GM23338 (cell line): ENCODE data around the gene ORAI3. TPM values are rescaled to one million over a fixed set of nuclear protein-coding genes. Genes with fewer than 3 reads are reported as not detected.

Experiments used
- ATAC-seq: fragments of 200-7000 bp; cut with Tn5 transposase; 3 replicates; pipeline ENCODE4 v1.9.1; 2020
- DNase-seq: peaks from one replicate; pipeline ENCODE4 v3.0.0-alpha.2; 2015; ENCODE audit warnings: low spot score
- H2AFZ ChIP-seq: fragments of 200-600 bp; sonication (generic); 2 replicates; pipeline ENCODE4 v1.8.0; 2016; ENCODE audit warnings: antibody characterized with exemption, mild to moderate bottlenecking, moderate library complexity
- H3F3A ChIP-seq: fragments of 200-600 bp; sonication (generic); replicated peaks from 2 replicates; pipeline ENCODE4 v1.8.0; 2017; ENCODE audit warnings: antibody characterized with exemption, mixed run types, low read depth
- H3K27ac ChIP-seq: fragments of 200-600 bp; sonication (generic); 2 replicates; pipeline ENCODE4 v1.6.1; 2016; ENCODE audit warnings: low read depth
- H3K27me3 ChIP-seq: fragments of 200-600 bp; sonication (generic); 2 replicates; pipeline ENCODE4 v1.8.0; 2016; ENCODE audit warnings: mild to moderate bottlenecking, mixed run types, moderate library complexity; ENCODE audit not compliant: insufficient read depth
- H3K36me3 ChIP-seq: fragments of 200-600 bp; sonication (generic); 2 replicates; pipeline ENCODE4 v1.8.0; 2016; ENCODE audit warnings: mild to moderate bottlenecking; ENCODE audit not compliant: insufficient read depth
- H3K4me1 ChIP-seq: fragments of 200-600 bp; sonication (generic); 2 replicates; pipeline ENCODE4 v1.8.0; 2016; ENCODE audit warnings: mild to moderate bottlenecking, moderate library complexity; ENCODE audit not compliant: insufficient read depth
- H3K4me2 ChIP-seq: fragments of 200-600 bp; sonication (generic); 2 replicates; pipeline ENCODE4 v1.7.1; 2017; ENCODE audit warnings: mixed run types
- H3K4me3 ChIP-seq: fragments of 200-600 bp; sonication (generic); 2 replicates; pipeline ENCODE4 v1.6.1; 2016; ENCODE audit warnings: mixed run types
- H3K79me2 ChIP-seq: fragments of 200-600 bp; sonication (generic); replicated peaks from 2 replicates; pipeline ENCODE4 v1.8.0; 2017; ENCODE audit warnings: mild to moderate bottlenecking; ENCODE audit not compliant: insufficient read depth
- H3K9me2 ChIP-seq: fragments of 200-600 bp; sonication (generic); 2 replicates; pipeline ENCODE4 v1.8.0; 2017; ENCODE audit not compliant: insufficient read depth
- H4K20me1 ChIP-seq: fragments of 200-600 bp; sonication (generic); replicated peaks from 2 replicates; pipeline ENCODE4 v1.8.0; 2017; ENCODE audit warnings: mild to moderate bottlenecking; ENCODE audit not compliant: insufficient read depth
- H3K27ac Mint-ChIP-seq: 2 replicates; pipeline ENCODE4 v1.8.0; 2020; ENCODE audit warnings: inconsistent platforms, mild to moderate bottlenecking, moderate library complexity, mixed read lengths
- H3K27me3 Mint-ChIP-seq: 3 replicates; pipeline ENCODE4 v1.8.0; 2022; ENCODE audit warnings: low read depth, mild to moderate bottlenecking, moderate library complexity, mixed read lengths, inconsistent platforms; ENCODE audit not compliant: insufficient read depth, poor library complexity
- H3K36me3 Mint-ChIP-seq: 3 replicates; pipeline ENCODE4 v1.8.0; 2021; ENCODE audit warnings: low read depth, mild to moderate bottlenecking, inconsistent platforms, moderate library complexity, mixed read lengths
- H3K4me1 Mint-ChIP-seq: 3 replicates; pipeline ENCODE4 v1.8.0; 2020; ENCODE audit warnings: mild to moderate bottlenecking, inconsistent platforms, mixed read lengths
- H3K4me3 Mint-ChIP-seq: 3 replicates; pipeline ENCODE4 v1.8.0; 2021; ENCODE audit warnings: moderate library complexity, mild to moderate bottlenecking, inconsistent platforms, mixed read lengths
- H3K9me3 Mint-ChIP-seq: 3 replicates; pipeline ENCODE4 v1.8.0; 2020; ENCODE audit warnings: moderate library complexity, mild to moderate bottlenecking, inconsistent platforms, mixed read lengths
- CREB1 ChIP-seq: fragments of 250-450 bp; sonication (Bioruptor Pico); IDR thresholded peaks from 2 replicates; pipeline ENCODE4 v1.5.0; 2020; ENCODE audit warnings: low read depth, mild to moderate bottlenecking, moderate library complexity
- CTCF ChIP-seq, 2 experiments: fragments of 200-600 bp in 1 of 2; sonication (generic) in 1 of 2; conservative IDR thresholded peaks; 2 replicates each; pipeline versions ENCODE4 v1.5.1 to v1.6.1; 2016 to 2017; ENCODE audit warnings: antibody characterized with exemption in 2 of 2, low read depth in 2 of 2, mild to moderate bottlenecking in 2 of 2, moderate library complexity in 1 of 2
- ETS1 ChIP-seq: IDR thresholded peaks from 2 replicates; pipeline ENCODE4 v1.6.1; 2016; ENCODE audit warnings: antibody characterized with exemption
- EZH2 ChIP-seq: fragments of 200-600 bp; sonication (generic); IDR thresholded peaks from one replicate; pipeline ENCODE4 v1.8.0; 2017; ENCODE audit warnings: antibody characterized with exemption, mild to moderate bottlenecking, low read depth; ENCODE audit not compliant: unreplicated experiment
- EZH2phosphoT487 ChIP-seq: fragments of 200-600 bp; sonication (generic); IDR thresholded peaks from one replicate; pipeline ENCODE4 v1.8.1; 2018; ENCODE audit warnings: antibody characterized with exemption; ENCODE audit not compliant: unreplicated experiment
- JUNB ChIP-seq: IDR thresholded peaks from one replicate; pipeline ENCODE4 v1.6.1; 2016; ENCODE audit warnings: antibody characterized with exemption; ENCODE audit not compliant: unreplicated experiment
- NANOG ChIP-seq: IDR thresholded peaks from 2 replicates; pipeline ENCODE4 v1.6.1; 2016; ENCODE audit warnings: antibody characterized with exemption, borderline replicate concordance
- POLR2AphosphoS5 ChIP-seq: IDR thresholded peaks from 2 replicates; pipeline ENCODE4 v1.6.1; 2016; ENCODE audit warnings: antibody characterized with exemption, low read depth
- STAT1 ChIP-seq: IDR thresholded peaks from one replicate; pipeline ENCODE4 v1.6.1; 2016; ENCODE audit warnings: antibody characterized with exemption; ENCODE audit not compliant: unreplicated experiment
- ZNF114 ChIP-seq: fragments of 250-450 bp; sonication (Bioruptor Pico); IDR thresholded peaks from 2 replicates; pipeline ENCODE4 v1.5.0; 2020; ENCODE audit warnings: mild to moderate bottlenecking, moderate library complexity
- ZNF331 ChIP-seq: fragments of 250-450 bp; sonication (Bioruptor Pico); IDR thresholded peaks from 2 replicates; pipeline ENCODE4 v1.5.0; 2020; ENCODE audit warnings: low read depth, mild to moderate bottlenecking, moderate library complexity
- polyA plus RNA-seq: library from polyadenylated mRNA; unstranded; fragments of >200 nt; fragmentation: Nextera tagmentation; extraction: Ambion mirVana; gene quantifications from 2 replicates; pipeline ENCODE4 v1.2.1, GENCODE V29; 2016
- total RNA-seq: library from RNA; depleted of rRNA; stranded (reverse); fragments of >200 nt; shearing (Covaris generic); gene quantifications from 2 replicates; pipeline ENCODE4 v1.2.3, GENCODE V29; 2014
- TF ChIP-seq, protein P1 (sequence below): IDR thresholded peaks from one replicate; pipeline ENCODE4 v1.6.1; 2018; ENCODE audit warnings: antibody characterized with exemption; ENCODE audit not compliant: unreplicated experiment

ORAI3 gene
- total and polyA plus RNA-seq, 2 experiments from 2014 or later, result 6.9 to 15.9 TPM

GRCh38 chr16:30951193-30951592 lies 2.3 kb downstream of the ORAI3 start (continued):
- TF ChIP-seq, protein P1, sequence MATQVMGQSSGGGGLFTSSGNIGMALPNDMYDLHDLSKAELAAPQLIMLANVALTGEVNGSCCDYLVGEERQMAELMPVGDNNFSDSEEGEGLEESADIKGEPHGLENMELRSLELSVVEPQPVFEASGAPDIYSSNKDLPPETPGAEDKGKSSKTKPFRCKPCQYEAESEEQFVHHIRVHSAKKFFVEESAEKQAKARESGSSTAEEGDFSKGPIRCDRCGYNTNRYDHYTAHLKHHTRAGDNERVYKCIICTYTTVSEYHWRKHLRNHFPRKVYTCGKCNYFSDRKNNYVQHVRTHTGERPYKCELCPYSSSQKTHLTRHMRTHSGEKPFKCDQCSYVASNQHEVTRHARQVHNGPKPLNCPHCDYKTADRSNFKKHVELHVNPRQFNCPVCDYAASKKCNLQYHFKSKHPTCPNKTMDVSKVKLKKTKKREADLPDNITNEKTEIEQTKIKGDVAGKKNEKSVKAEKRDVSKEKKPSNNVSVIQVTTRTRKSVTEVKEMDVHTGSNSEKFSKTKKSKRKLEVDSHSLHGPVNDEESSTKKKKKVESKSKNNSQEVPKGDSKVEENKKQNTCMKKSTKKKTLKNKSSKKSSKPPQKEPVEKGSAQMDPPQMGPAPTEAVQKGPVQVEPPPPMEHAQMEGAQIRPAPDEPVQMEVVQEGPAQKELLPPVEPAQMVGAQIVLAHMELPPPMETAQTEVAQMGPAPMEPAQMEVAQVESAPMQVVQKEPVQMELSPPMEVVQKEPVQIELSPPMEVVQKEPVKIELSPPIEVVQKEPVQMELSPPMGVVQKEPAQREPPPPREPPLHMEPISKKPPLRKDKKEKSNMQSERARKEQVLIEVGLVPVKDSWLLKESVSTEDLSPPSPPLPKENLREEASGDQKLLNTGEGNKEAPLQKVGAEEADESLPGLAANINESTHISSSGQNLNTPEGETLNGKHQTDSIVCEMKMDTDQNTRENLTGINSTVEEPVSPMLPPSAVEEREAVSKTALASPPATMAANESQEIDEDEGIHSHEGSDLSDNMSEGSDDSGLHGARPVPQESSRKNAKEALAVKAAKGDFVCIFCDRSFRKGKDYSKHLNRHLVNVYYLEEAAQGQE, result no peak
- TF ChIP-seq ZNF114 (CRISPR knock-in tag) (no peak), POLR2AphosphoS5 (no peak), EZH2 (no peak), EZH2phosphoT487 (no peak), ZNF331 (no peak), CTCF (conservative IDR thresholded peaks at IDR 0.05; ENCODE audit: low read depth in 2 of 2) (no peak), ETS1 (no peak), CREB1 (no peak)

- no peaks in the 10 kb centered on the region for H3K27me3 ChIP-seq
- Mint-ChIP-seq H3K27ac (no peak overlapping the region), H3K4me1 (peaks cover 25% of the 10 kb centered on the region), H3K36me3 (no peaks in the 10 kb centered on the region; the same call in 2 of the 3 replicates), H3K4me3 (no peak overlapping the region; the same call in 2 of the 3 replicates), H3K9me3 (no peaks in the 10 kb centered on the region), H3K27me3 (peaks cover 18% of the 10 kb centered on the region)
- H3F3A ChIP-seq, result peaks cover 16% of the 10 kb centered on the region
- H3K4me2 ChIP-seq, result no peak overlapping the region
- no peaks in the 10 kb centered on the region for H3K79me2 ChIP-seq
- H3K9me2 ChIP-seq, result no peaks in the 10 kb centered on the region
- no peak overlapping the region for H3K27ac ChIP-seq
- 0 out of 2 replicates have a peak, but pooled peaks cover 3% of the 10 kb centered on the region for H4K20me1 ChIP-seq
- H2AFZ ChIP-seq, result no peak overlapping the region
- DNase-seq (no peak), ATAC-seq (no peak)
- no peak overlapping the region for H3K4me3 ChIP-seq
- H3K36me3 ChIP-seq, result no peaks in the 10 kb centered on the region; the same call in 1 of the 2 replicates
- H3K4me1 ChIP-seq, result peaks cover 7% of the 10 kb centered on the region; the same call in 1 of the 2 replicates
- no peak for TF ChIP-seq CTCF (conservative IDR thresholded peaks at IDR 0.05; ENCODE audit: low read depth in 2 of 2)
- TF ChIP-seq NANOG, result no peak
- no peak for TF ChIP-seq POLR2AphosphoS5
- TF ChIP-seq ZNF331, result no peak
- no peak for TF ChIP-seq ZNF114 (CRISPR knock-in tag)
- TF ChIP-seq EZH2phosphoT487, result no peak
- TF ChIP-seq STAT1, result no peak
- TF ChIP-seq CREB1, result no peak
- no peak for TF ChIP-seq JUNB
- TF ChIP-seq, protein P1, result no peak
- no peak for TF ChIP-seq ETS1
Measured at GRCh38 chr16:30951750-30952149, 2.9 kb downstream of the ORAI3 start.
